Activated CD4-positive, alpha-beta T cell treated with anti-CD3 and anti-CD28 coated beads, Interleukin-2, amount 50 U/mL, for 24 hours (primary cell): ENCODE measurements around the gene TRIM25.

Experiments used
- DNase-seq, 2 donors: peaks; one replicate each; pipeline ENCODE4 v3.0.0-alpha.2; 2020; ENCODE audit warnings: low read depth in 1 of 2, low spot score in 1 of 2

TRIM25 gene

DNA sequence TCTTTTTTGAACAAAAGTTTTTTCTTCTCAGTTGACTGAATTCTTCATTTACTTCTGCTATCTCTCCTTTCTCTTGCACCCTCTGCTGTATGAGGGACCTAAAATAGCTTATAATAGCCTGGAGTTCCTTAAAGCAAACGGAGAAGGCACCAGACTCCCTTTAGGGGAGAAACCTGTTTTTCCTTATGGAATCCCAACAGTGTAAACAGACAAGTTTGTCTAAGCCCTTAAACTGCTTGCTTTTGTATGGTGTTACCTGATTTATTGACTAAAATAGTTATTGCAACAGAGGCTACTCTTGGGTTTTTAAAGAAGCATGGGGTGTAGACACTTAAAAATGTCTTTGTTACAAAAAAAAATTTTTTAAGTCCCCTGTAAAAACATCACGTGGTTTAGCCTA lies 12.9 kb upstream of the TRIM25 start:
- DNase-seq: no peak

DNA sequence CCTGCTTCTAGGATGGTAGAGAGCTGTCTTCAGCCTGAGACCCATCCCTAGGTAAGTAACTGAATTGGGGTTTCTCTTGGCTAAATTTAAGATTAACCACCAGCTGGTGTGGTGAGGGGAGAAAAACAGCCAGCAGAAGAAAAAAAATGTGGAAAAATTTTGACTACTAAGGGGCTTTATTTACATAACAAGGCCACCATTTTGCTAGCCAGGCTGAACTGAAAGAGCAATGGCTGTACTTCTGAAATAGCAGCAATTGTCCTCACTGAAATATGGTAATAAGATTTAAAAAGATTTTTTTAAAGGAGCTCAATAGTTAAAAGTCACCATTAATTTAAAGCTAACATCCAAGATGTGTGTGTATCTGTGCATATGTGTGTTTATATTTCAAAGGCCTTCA lies 12.4 kb upstream of the TRIM25 start:
- DNase-seq: no peak

DNA sequence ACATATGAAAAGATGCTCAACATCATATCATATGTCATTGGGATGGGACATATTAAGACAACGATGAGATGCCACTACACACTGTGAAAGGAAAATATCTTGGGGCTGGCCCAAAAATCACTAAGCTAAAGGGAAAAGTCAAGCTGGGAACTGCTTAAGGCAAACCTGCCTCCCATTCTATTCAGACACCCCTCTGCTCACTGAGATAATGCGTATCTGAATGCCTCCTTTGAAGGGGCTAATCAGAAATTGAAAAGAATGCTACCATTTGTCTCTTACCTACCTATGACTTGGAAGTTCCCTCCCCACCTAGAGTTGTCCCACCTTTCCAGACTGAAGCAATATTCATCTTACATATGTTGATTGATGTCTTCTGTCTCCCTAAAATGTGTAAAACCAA lies 11.2 kb upstream of the TRIM25 start:
- DNase-seq: no peak

- DNase-seq: no peak
Observed at GRCh38 chr17:56919717-56920116, 5.9 kb upstream of the TRIM25 start.

DNA sequence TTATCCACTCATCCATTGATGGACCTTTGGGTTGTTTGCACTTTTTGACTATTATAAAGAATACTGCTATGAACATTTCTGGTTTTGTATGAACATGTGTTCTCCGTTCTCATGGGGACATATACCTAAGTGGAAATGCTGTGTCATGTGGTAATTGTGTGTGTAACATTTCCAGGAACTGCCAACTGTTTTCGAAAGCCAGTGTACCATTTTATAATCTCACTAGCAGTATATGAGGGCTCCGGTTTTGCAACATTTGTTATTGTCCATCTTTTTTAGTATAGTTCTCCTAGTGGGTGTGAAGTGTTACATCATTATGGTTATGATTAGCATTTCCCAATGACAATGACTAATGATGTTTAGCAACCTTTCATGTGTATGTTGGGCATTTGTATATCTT lies 5.1 kb upstream of the TRIM25 start:
- no peak for DNase-seq

DNA sequence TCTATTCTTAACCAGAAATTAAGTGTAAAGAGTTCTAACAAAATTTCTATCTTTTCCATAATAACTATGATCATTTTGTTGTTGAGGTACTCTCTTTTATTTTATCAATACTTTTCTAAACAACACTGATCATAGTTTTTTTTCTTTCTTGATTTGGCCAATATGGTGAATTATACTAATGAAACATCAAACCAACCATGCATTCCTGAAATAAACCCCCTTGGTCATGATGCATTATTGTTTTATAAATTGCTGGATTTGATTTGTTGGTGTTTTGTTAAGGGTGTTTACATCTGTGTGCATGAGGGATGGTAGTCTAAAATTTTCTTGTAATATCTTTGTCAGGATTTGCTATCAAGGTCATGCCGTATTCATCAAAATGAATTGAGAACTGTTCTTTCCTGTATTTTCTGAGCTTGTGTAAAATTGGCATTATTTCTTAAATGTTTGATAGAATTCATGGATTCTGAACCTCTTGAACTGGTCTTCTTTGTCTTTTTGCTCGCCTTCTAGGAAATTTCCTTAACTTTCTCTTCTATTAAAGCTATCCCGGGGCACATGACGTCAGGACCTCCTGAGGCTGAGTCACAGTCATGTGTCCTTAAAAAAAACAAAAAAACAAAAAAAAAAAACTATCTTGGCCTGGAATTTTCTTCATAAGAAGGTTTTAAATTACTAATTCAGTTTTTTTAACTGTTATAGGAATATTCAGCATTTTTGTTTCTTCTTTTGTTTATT lies 3.9 kb upstream of the TRIM25 start:
- no peak for DNase-seq

DNA sequence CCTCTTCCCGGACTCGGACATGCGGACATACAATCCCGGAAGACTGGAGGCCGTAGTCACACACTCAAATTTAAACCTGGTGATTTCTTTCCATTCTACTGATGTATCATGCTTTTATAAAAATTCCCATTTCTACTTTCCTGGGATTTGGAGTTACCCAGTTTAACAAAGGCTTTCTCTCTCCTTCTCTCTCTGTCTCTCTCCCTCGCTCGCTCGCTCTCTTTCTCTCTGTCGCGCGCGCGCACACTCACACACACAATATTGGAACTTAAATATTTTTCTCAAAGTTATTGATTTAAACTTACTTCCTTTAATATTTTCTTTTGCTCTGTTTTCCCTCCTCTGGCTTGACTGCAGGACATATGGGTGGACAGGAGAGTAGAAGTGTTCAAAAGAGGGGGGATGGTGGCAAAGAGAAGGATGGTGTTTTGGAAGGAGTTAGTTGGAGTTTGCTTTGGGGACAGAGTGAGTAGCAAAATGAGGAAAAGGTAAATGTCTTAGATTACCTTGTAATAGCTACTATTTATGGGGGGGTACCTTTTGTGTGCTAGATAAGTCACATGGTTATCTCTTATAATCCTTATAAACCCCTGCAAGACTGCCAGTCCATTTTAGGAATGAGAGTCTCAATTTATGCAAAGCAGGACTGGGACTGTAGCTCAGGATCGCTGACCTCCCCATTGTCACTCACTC lies 878 bp upstream of the TRIM25 start:
- no peak for DNase-seq

DNA sequence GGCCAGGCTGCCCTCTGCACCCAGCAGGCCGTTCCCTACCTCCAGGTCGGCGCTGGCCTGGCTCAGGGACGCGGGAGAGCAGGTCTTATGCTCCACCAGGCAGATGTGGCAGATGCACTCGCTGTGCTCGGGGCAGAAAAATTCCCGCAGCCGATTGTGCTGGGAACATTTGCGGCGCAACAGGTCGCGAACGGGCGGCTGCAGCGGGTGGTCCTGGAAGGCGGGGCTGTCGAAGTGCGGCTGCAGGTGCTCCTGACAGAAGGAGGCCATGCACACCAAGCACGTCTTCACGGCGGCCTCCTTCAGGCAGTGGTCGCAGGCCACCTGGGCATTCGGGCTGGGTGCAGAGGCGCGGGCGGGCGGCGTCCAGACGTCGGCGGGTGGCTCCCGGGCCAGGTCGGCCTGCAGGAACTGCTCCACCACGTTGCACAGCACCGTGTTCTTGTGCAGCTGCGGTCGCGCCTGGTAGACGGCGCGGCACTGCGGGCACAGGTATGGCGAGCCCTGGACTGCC lies 439 bp downstream of the TRIM25 start:
- no peak for DNase-seq

DNA sequence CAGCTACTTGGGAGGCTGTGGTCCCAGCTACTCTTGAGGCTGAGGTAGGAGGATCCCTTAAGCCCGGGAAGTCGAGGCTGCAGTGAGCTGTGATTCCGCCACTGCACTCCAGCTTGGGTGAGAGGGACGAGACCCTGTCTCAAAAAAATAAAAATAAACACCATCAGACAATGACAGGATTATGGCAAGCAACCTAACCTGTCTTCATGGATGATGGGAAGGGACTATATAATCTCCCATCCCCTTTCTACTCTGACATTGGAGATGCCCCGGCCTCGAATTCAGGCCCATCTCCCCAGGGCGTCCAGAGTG lies 893 bp downstream of the TRIM25 start:
- DNase-seq: no peak

DNA sequence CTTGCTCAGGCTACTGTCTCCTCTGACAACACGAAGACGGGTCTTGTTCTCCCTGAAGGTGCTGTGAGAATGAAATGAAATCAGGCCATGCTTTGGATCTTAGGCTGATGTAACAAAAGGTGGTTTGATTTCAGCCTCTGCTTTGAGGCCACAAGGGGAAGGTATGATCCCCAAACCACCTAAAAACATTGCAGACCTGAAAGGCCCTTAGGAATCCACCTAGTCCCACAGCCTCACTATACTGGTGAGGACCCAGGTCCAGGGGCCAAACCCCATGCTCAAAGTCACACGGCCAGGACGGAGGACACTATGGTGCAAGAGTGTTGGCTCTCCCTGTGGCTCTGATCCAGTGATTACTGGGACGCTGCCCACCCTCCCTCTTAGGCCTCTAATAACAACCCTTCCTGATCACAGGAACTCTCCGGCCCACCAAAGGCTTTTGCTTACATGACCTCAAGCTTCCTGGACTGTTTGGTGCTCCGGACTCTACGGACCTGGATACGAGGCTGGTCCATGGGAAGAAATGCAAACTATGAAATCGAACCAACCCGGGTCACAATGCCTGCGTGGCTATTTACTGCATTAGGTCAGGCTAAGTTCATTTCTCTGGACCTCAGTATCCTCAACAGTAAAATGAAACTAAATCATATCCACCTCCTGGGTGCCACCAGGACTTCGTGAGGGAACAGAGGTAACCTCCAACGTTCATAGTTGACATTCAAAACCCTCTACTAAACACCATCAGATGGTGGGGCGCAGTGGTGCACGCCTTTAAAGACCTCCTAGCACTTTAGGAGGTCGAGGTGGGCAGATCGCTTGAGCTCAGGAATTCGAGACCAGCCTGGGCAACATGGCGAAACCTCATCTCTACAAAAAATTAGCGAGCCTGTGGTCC lies 1.5 kb downstream of the TRIM25 start:
- DNase-seq: no peak

- DNase-seq: no peak
Observed at GRCh38 chr17:56910509-56911235, 3.2 kb downstream of the TRIM25 start.

GRCh38 chr17:56909742-56910508 lies 3.9 kb downstream of the TRIM25 start:
- no peak for DNase-seq

- no peak for DNase-seq
Observed at GRCh38 chr17:56908001-56908542, 5.8 kb downstream of the TRIM25 start.

DNA sequence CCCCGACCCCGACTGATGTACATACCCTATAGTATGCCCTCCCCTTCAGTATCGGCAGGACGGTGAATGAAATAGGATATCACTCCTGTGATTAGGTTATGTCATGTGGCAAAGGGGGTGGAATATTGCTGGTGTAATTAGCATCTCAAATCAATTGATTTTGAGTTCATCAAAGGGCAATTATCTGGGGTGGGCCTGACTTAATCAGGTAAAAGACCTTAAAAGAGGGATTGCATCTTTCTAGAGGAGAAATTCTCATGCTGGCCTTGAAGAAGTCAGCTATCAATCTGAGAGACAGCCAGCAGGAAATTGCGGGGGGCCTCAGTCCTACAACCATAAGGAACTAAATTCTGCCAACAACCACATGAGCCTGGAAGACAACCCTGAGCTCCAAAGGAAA lies 10.3 kb downstream of the TRIM25 start:
- no peak for DNase-seq

GRCh38 chr17:56902348-56902747 lies 11.5 kb downstream of the TRIM25 start:
- no peak for DNase-seq

GRCh38 chr17:56899403-56899802 lies 14.4 kb downstream of the TRIM25 start:
- DNase-seq: no peak

DNA sequence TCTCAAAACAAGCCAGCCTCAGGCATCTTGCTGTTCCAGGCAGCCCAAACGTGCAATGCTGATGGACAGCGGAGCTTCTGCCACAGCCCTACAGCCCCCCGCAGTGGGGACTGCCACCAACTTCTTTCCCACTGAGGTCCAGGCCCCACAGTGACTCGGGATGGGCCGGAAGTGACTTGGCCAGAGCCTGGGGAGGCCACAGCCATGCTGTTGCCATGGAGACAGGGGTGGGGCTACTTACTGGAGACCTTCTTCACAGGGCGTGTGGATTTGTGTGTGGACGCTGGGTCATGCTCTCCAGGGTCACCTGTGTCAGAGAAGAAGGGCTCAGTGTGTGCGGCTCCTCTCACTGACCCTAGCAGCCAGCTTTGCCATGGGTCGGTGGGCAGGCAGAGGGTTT lies 15.0 kb downstream of the TRIM25 start:
- no peak for DNase-seq

DNA sequence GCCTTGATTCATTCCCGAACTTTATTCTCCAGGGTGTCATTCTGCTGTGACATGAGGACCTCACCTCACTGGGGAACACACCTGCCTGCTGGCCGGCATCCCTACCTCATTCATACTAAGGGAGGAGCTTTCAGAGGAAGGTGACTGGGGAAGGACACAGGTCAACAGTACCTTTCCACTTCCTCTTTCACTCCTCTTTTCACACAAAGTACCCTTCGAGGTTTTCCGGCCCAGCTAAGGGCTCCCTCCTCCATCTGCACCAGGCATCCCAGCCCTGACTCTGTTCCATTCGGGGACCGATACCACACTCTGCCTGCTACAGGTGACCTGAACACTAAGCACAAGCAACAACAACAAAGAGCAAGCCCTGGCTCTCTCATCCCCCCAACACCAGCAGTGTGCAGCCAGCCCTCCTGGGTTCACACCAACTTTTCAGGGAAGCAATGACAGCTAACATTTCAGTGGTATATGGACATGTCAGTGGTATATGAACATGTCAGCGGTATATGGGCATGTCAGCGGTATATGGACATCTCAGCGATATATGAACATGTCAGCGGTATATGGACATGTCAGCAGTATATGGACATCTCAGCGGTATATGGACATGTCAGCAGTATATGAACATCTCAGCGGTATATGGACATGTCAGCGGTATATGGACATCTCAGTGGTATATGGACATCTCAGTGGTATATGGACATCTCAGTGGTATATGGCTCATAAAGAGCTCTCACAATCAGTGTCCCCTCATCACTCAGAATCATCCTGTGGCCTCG lies 16.0 kb downstream of the TRIM25 start:
- DNase-seq: no peak

DNA sequence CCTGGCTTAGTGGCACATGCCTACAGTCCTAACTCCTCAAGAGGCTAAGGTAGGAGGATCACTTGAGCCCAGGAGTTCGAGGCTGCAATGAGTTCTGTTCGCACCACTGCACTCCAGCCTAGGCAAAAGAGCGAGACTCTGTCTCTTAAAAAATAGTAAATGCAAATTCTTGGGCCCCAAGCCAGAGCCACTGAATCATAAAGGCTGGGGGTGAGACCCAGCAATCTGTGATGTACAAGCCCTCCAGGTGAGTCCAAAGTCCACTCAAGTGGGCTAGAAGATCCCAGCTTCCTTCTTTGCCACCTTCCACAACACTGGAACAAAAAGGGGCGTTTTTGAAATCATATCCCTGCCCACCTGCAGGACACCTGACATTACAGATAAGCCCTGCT lies 16.9 kb downstream of the TRIM25 start:
- DNase-seq: no peak
